Ascending aorta (tissue), 2 donors: ENCODE measurements around the gene SIK1. TPM values are rescaled to one million over a fixed set of nuclear protein-coding genes. Genes with fewer than 3 reads are reported as not detected.

Experiments
- DNase-seq, 2 donors: peaks; one replicate each; pipeline ENCODE4 v3.0.0-alpha.2; 2019; ENCODE audit warnings: low spot score in 2 of 2
- H3K27ac ChIP-seq, 2 donors: fragments of 200-600 bp; sonication (generic); one replicate each; pipeline ENCODE4 v1.5.1; 2016 to 2017; ENCODE audit warnings: mild to moderate bottlenecking in 1 of 2
- H3K27me3 ChIP-seq: fragments of 200-600 bp; sonication (generic); one replicate; pipeline ENCODE4 v1.5.1; 2017
- H3K36me3 ChIP-seq, 2 donors: fragments of 200-600 bp; sonication (generic); one replicate each; pipeline ENCODE4 v1.5.1; 2016
- H3K4me1 ChIP-seq, 2 donors: fragments of 200-600 bp; sonication (generic); one replicate each; pipeline ENCODE4 v1.5.1; 2016 to 2017; ENCODE audit warnings: mild to moderate bottlenecking in 1 of 2
- H3K4me3 ChIP-seq, 2 donors: fragments of 200-600 bp; sonication (generic); one replicate each; pipeline ENCODE4 v1.5.1; 2016 to 2017; ENCODE audit warnings: mild to moderate bottlenecking in 1 of 2
- H3K9me3 ChIP-seq, 2 donors: fragments of 200-600 bp; sonication (generic); one replicate each; pipeline ENCODE4 v1.5.1; 2016
- intact Hi-C: fragments of 100-400 bp; cut with DNase I; formaldehyde crosslinking; loops from one replicate; pipeline ENCODE4 v1.15.1; 2023
- total RNA-seq: library from RNA; depleted of rRNA; stranded (reverse); fragments of >200 nt; gene quantifications from one replicate; pipeline ENCODE4 v1.1.0, GENCODE V29; 2016
- TF ChIP-seq, protein P1 (sequence below), 3 experiments: fragments of 200-600 bp in 2 of 3; fragments of 450-650 bp in 1 of 3; sonication (generic) in 2 of 3; IDR thresholded peaks; one replicate each; pipeline ENCODE4 v1.5.1; 2016 to 2019; ENCODE audit warnings: antibody characterized with exemption in 3 of 3, mild to moderate bottlenecking in 1 of 3, moderate library complexity in 1 of 3

Gene SIK1
- total RNA-seq, 1 donor from 2014 or later: 1.4 TPM

GRCh38 chr21:43375006-43375836, 51.7 kb downstream of the SIK1 start:
- no peaks in the 10 kb centered on the region for H3K9me3 ChIP-seq
- DNase-seq: no peak
- TF ChIP-seq, protein P1, sequence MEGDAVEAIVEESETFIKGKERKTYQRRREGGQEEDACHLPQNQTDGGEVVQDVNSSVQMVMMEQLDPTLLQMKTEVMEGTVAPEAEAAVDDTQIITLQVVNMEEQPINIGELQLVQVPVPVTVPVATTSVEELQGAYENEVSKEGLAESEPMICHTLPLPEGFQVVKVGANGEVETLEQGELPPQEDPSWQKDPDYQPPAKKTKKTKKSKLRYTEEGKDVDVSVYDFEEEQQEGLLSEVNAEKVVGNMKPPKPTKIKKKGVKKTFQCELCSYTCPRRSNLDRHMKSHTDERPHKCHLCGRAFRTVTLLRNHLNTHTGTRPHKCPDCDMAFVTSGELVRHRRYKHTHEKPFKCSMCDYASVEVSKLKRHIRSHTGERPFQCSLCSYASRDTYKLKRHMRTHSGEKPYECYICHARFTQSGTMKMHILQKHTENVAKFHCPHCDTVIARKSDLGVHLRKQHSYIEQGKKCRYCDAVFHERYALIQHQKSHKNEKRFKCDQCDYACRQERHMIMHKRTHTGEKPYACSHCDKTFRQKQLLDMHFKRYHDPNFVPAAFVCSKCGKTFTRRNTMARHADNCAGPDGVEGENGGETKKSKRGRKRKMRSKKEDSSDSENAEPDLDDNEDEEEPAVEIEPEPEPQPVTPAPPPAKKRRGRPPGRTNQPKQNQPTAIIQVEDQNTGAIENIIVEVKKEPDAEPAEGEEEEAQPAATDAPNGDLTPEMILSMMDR (IDR thresholded peaks at IDR 0.05): no peak
- intact Hi-C loops: no loop called here
- no peaks in the 10 kb centered on the region for H3K4me1 ChIP-seq
- no peaks in the 10 kb centered on the region for H3K27me3 ChIP-seq
- no peak overlapping the region for H3K4me3 ChIP-seq
- no peaks in the 10 kb centered on the region for H3K36me3 ChIP-seq
- no peak overlapping the region for H3K27ac ChIP-seq

GRCh38 chr21:43374228-43374885, 52.6 kb downstream of the SIK1 start:
- DNase-seq: no peak
- intact Hi-C loops: no loop called here
- no peak overlapping the region for H3K27ac ChIP-seq
- TF ChIP-seq, protein P1 (IDR thresholded peaks at IDR 0.05): no peak
- H3K36me3 ChIP-seq: no peaks in the 10 kb centered on the region
- H3K9me3 ChIP-seq: no peaks in the 10 kb centered on the region
- no peak overlapping the region for H3K4me3 ChIP-seq
- no peaks in the 10 kb centered on the region for H3K4me1 ChIP-seq
- no peaks in the 10 kb centered on the region for H3K27me3 ChIP-seq

DNA sequence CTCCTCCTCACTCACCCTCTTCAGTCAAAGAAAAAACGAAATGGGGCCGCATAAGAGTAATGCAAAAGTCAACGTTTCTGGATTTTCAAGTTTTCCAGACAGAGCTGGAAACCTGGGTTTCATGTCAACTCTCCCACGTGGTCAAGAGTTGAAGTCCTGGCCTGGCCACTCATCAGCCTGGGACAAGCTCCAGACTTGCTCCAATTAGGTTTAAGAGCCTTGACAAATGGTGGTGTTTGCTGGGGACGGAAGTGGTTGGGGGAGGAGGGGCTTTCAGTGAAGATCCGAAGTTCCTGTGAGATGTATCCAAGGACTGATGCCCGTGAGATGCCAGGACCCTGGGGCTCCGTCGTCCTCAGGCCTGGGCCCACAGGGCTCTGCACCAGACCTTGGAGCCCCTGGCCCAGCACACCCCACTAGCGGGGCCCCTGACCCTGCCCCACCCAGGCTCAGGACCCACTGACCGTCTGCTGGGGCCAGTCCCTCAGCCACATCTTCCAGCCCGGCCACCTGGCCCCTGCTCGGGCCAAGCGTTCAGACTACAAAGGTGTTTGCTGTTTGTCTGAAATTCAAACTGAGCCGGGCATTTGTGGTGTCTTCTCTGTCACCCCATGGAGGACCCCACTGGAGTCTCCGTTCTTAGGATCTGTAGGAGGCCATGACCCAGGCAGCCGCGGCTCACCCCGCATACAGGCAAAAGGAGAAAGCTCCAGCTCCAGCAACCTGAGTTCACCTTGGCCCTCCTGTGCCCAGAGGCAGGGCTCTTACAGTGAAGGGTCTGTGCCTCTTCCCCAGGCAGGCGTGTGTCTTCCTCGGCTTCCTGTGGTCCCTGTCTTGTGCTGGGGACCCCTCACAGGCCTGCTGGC, 53.3 kb downstream of the SIK1 start:
- Histone ChIP-seq H3K4me3 (no peak overlapping the region), H3K4me1 (no peaks in the 10 kb centered on the region), H3K27me3 (no peaks in the 10 kb centered on the region), H3K36me3 (no peaks in the 10 kb centered on the region), H3K27ac (no peak overlapping the region), H3K9me3 (no peaks in the 10 kb centered on the region)
- intact Hi-C loops: no loop called here
- TF ChIP-seq, protein P1 (IDR thresholded peaks at IDR 0.05): no peak
- DNase-seq: no peak

- Histone ChIP-seq H3K4me1 (no peaks in the 10 kb centered on the region), H3K36me3 (no peaks in the 10 kb centered on the region), H3K4me3 (no peak overlapping the region), H3K27me3 (no peaks in the 10 kb centered on the region), H3K9me3 (no peaks in the 10 kb centered on the region), H3K27ac (no peak overlapping the region)
- intact Hi-C loops: no loop called here
- DNase-seq: no peak
- TF ChIP-seq, protein P1 (IDR thresholded peaks at IDR 0.05): no peak
Measured at GRCh38 chr21:43372663-43373361, 54.1 kb downstream of the SIK1 start.

- H3K4me3 ChIP-seq: no peak overlapping the region
- intact Hi-C loops: no loop called here
- TF ChIP-seq, protein P1 (IDR thresholded peaks at IDR 0.05): no peak
- H3K36me3 ChIP-seq: no peaks in the 10 kb centered on the region
- DNase-seq: no peak
- no peaks in the 10 kb centered on the region for H3K9me3 ChIP-seq
- no peaks in the 10 kb centered on the region for H3K27me3 ChIP-seq
- no peak overlapping the region for H3K27ac ChIP-seq
- H3K4me1 ChIP-seq: no peaks in the 10 kb centered on the region
Measured at GRCh38 chr21:43371786-43372185, 55.1 kb downstream of the SIK1 start.
